ENCODE data around the gene CABCOCO1.

GRCh38 chr10:61810263-61810662 lies 147.5 kb downstream of the CABCOCO1 start:
- TF ChIP-seq EP300 (IDR thresholded peaks at IDR 0.05) (no peak), POLR2A (IDR thresholded peaks at IDR 0.05) (no peak)

Measured in gastroesophageal sphincter (tissue), 2 donors.